ENCODE data around the gene SEL1L2. TPM values are rescaled to one million over a fixed set of nuclear protein-coding genes. Genes with fewer than 3 reads are reported as not detected.
"Not testable (repeated sequence)": the region's sequence is repeated elsewhere in the genome, so short reads cannot be mapped to it uniquely, and the experiment has no call there.

SEL1L2 gene
- total RNA-seq, 2 donors from 2014 or later, result 0.28 TPM; not detected in 1

GRCh38 chr20:14005996-14006395 is 15.6 kb upstream of the SEL1L2 start:
- TF ChIP-seq POLR2AphosphoS5 (IDR thresholded peaks at IDR 0.05), result no peak
- H3K4me1 ChIP-seq (replicated peaks), result no peaks in the 10 kb centered on the region
- H3K27ac ChIP-seq, result no peak overlapping the region
- no peaks in the 10 kb centered on the region for H3K36me3 ChIP-seq
- no peak overlapping the region for H3K4me3 ChIP-seq
- intact Hi-C loops (cut with DNase I), result no loop called here
- no peaks in the 10 kb centered on the region for H3K9me3 ChIP-seq
- WGBS, result 92% methylated on average over 4 of the region's 4 CpGs
- no peaks in the 10 kb centered on the region for H3K27me3 ChIP-seq (replicated peaks; ENCODE audit: insufficient read depth)
- DNase-seq (ENCODE audit: low spot score), result no peak

- Histone ChIP-seq H3K4me3 (no peak overlapping the region), H3K36me3 (no peaks in the 10 kb centered on the region), H3K27me3 (replicated peaks; ENCODE audit: insufficient read depth) (no peaks in the 10 kb centered on the region), H3K27ac (no peak overlapping the region), H3K9me3 (no peaks in the 10 kb centered on the region), H3K4me1 (replicated peaks) (no peaks in the 10 kb centered on the region)
- TF ChIP-seq POLR2A (IDR thresholded peaks at IDR 0.05), result no peak
- TF ChIP-seq POLR2AphosphoS5 (IDR thresholded peaks at IDR 0.05), result no peak
- TF ChIP-seq, protein P1, sequence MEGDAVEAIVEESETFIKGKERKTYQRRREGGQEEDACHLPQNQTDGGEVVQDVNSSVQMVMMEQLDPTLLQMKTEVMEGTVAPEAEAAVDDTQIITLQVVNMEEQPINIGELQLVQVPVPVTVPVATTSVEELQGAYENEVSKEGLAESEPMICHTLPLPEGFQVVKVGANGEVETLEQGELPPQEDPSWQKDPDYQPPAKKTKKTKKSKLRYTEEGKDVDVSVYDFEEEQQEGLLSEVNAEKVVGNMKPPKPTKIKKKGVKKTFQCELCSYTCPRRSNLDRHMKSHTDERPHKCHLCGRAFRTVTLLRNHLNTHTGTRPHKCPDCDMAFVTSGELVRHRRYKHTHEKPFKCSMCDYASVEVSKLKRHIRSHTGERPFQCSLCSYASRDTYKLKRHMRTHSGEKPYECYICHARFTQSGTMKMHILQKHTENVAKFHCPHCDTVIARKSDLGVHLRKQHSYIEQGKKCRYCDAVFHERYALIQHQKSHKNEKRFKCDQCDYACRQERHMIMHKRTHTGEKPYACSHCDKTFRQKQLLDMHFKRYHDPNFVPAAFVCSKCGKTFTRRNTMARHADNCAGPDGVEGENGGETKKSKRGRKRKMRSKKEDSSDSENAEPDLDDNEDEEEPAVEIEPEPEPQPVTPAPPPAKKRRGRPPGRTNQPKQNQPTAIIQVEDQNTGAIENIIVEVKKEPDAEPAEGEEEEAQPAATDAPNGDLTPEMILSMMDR (IDR thresholded peaks at IDR 0.05), result no peak
- WGBS, result 85% methylated on average over 1 of the region's 1 CpG
- intact Hi-C loops (cut with DNase I), result no loop called here
- DNase-seq (ENCODE audit: low spot score), result no peak
Measured at GRCh38 chr20:14000917-14001316, 10.5 kb upstream of the SEL1L2 start.

DNA sequence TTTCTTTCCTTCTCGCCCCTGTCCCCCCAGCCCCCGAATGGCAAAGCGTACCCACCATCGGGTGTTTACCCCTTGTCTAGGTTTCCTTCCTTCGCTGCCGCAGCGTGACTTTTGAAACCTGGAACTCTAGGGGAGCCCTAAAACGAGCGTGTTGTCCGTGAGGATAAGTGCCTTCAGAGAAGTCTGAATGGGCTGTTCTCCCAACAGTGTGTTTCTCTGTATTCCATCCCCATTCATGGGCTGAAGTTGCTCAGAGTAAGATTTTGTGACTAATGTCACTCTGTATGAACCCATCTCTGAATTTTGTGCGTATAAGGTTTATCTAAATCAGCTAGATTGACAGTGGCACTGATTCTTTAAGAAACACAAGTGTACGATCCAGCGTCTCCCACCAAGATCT is 5.9 kb upstream of the SEL1L2 start:
- peak overlapping the region; percentile 65 to 76 for H3K4me3 ChIP-seq
- H3K27me3 ChIP-seq (replicated peaks; ENCODE audit: insufficient read depth), result no peaks in the 10 kb centered on the region
- H3K4me1 ChIP-seq (replicated peaks), result no peaks in the 10 kb centered on the region
- DNase-seq (ENCODE audit: low spot score), result no peak
- peak overlapping the region; percentile 71 to 73 for H3K27ac ChIP-seq
- no peaks in the 10 kb centered on the region for H3K36me3 ChIP-seq
- H3K9me3 ChIP-seq, result no peaks in the 10 kb centered on the region
- TF ChIP-seq, protein P1 (IDR thresholded peaks at IDR 0.05), result no peak
- TF ChIP-seq POLR2AphosphoS5 (IDR thresholded peaks at IDR 0.05) (no peak), POLR2A (IDR thresholded peaks at IDR 0.05) (no peak)
- 6% methylated on average over 13 of the region's 13 CpGs for WGBS
- intact Hi-C loops (cut with DNase I), result loop anchor here (2.0 to 10.0 kb wide), 2 partner anchors 59 to 179 kb away; no protein-coding TSS in a partner anchor

DNA sequence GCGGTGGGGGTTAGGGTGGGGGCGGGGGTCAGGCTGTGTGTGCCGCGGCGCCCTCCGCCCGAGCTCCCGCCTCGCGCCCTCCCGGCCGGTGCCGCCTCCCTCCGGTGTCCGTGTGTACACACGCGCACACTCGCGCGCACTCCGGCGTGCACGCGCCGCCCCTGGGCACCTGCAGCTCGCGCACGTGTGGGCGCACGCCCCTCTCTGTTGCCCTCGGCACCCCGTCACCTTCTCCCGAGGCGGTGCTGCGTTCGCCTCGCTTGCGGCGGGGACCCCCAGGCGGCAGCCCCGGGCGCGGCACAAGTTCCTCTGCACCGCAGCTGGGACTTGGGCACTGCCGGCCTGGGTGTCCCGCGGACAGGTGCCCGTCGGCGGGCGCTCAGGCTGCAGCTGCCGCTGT is 5.4 kb upstream of the SEL1L2 start:
- intact Hi-C loops (cut with DNase I), result loop anchor here (2.0 to 10.0 kb wide), 2 partner anchors 59 to 179 kb away; no protein-coding TSS in a partner anchor
- Histone ChIP-seq H3K9me3 (no peaks in the 10 kb centered on the region), H3K4me3 (peak overlapping the region; percentile 65 to 76), H3K27me3 (replicated peaks; ENCODE audit: insufficient read depth) (no peaks in the 10 kb centered on the region), H3K27ac (peak overlapping the region; percentile 71 to 73), H3K36me3 (no peaks in the 10 kb centered on the region), H3K4me1 (replicated peaks) (no peaks in the 10 kb centered on the region)
- WGBS, result 4% methylated on average over 37 of the region's 52 CpGs
- peak; percentile 52 for DNase-seq (ENCODE audit: low spot score)
- no peak for TF ChIP-seq POLR2AphosphoS5 (IDR thresholded peaks at IDR 0.05)
- TF ChIP-seq, protein P1 (IDR thresholded peaks at IDR 0.05), result peak in 1 of 4 experiments; percentile 4

GRCh38 chr20:13995086-13995665 is 4.8 kb upstream of the SEL1L2 start, which contains the start of gene MACROD2:
Gene MACROD2, plus strand, starts transcription at chr20:13995516.
- no peaks in the 10 kb centered on the region for H3K4me1 ChIP-seq (replicated peaks)
- no peaks in the 10 kb centered on the region for H3K27me3 ChIP-seq (replicated peaks; ENCODE audit: insufficient read depth)
- DNase-seq (ENCODE audit: low spot score), result peak; percentile 87
- under 1% methylated on average over 60 of the region's 61 CpGs for WGBS
- H3K4me3 ChIP-seq, result peak within 1 kb of the TSS; percentile 65 to 76
- H3K36me3 ChIP-seq, result no peaks in the 10 kb centered on the region
- H3K9me3 ChIP-seq, result no peaks in the 10 kb centered on the region
- H3K27ac ChIP-seq, result peak within 1 kb of the TSS; percentile 71 to 73
- TF ChIP-seq POLR2AphosphoS5 (IDR thresholded peaks at IDR 0.05) (peak; percentile 94), POLR2A (IDR thresholded peaks at IDR 0.05) (peak; percentile 69)
- TF ChIP-seq, protein P1 (IDR thresholded peaks at IDR 0.05), result peak in 2 of 4 experiments; percentile 33 to 43
- intact Hi-C loops (cut with DNase I), result loop anchor here (10.0 kb wide), 1 partner anchor 60 kb away; no protein-coding TSS in a partner anchor

DNA sequence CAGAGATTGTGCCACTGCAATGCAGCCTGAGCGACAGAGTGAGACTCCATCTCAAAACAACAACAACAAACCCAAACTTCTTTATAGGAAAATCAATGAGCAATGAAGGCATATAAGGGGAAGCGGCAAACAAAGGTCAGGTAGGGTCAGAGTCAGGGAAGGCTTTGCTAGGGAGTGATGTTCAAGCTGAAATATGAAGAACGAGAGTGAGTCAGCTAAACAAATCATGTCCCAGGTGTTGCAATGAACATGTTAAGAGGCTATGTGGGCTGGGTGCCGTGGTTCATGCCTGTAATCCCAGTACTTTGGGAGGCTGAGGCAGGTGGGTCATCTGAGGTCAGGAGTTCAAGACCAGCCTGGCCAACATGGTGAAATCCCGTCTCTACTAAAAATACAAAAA is 1.5 kb upstream of the SEL1L2 start:
- intact Hi-C loops (cut with DNase I), result loop anchor here (10.0 kb wide), 1 partner anchor 63 kb away; no protein-coding TSS in a partner anchor
- 92% methylated on average over 5 of the region's 5 CpGs for WGBS
- not testable (repeated sequence) for H3K27ac ChIP-seq; H3K4me1 ChIP-seq (replicated peaks); H3K4me3 ChIP-seq; H3K9me3 ChIP-seq; DNase-seq (ENCODE audit: low spot score); H3K36me3 ChIP-seq; H3K27me3 ChIP-seq (replicated peaks; ENCODE audit: insufficient read depth)
